ENCODE results near the gene CATSPERZ. TPM values are rescaled to one million over a fixed set of nuclear protein-coding genes. Genes with fewer than 3 reads are reported as not detected.
"Not testable (repeated sequence)": the region's sequence is repeated elsewhere in the genome, so short reads cannot be mapped to it uniquely, and the experiment has no call there.

CATSPERZ gene
- total and polyA plus RNA-seq, 7 donors = 1.1 to 1.4 TPM; not detected in 5

- H3K4me3 ChIP-seq = peak overlapping the region; percentile 68 to 91 (median 84)
- DNase-seq = peak; percentile 85
- peaks cover 0 to 33% (median 28%) of the 10 kb centered on the region in 4 donors for H3K4me1 ChIP-seq
- no peaks in the 10 kb centered on the region for H3K9me3 ChIP-seq
- no peak for TF ChIP-seq POLR2AphosphoS5 (IDR thresholded peaks at IDR 0.05)
- no peak for TF ChIP-seq CTCF (IDR thresholded peaks at IDR 0.05)
- no peak for TF ChIP-seq POLR2A (IDR thresholded peaks at IDR 0.05)
- TF ChIP-seq EP300 (IDR thresholded peaks at IDR 0.05) = no peak
- H3K36me3 ChIP-seq = no peaks in the 10 kb centered on the region
- H3K27ac ChIP-seq = peak overlapping the region; percentile 87 to 97 (median 96)
- WGBS, 2 donors = 1% methylated on average over 71 of the region's 71 CpGs
- intact Hi-C loops (cut with DNase I) = no loop called here
- H3K27me3 ChIP-seq = peaks cover 0 to 26% (median 11%) of the 10 kb centered on the region in 3 donors
Measured at GRCh38 chr11:64305691-64306562, 5.8 kb downstream of the CATSPERZ start.

DNA sequence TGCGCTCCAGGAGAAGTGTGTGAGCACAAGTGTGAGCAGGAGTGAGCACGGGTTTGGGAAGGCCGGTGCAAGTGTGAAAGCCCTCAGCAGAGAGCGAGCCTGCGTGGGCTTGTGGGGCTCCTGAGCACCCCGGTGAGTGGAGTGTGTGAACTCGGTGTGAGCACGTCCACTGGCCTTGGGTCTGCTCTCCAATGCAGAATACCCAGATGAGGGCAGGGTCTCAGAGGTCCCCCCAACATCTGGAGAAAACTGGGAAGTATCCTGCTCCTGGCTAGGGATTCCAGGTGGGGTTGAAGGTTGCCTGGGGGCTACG, 6.4 kb downstream of the CATSPERZ start:
- peak overlapping the region; percentile 87 to 97 (median 96) for H3K27ac ChIP-seq
- no peak for TF ChIP-seq EP300 (IDR thresholded peaks at IDR 0.05)
- no peak for TF ChIP-seq POLR2A (IDR thresholded peaks at IDR 0.05)
- TF ChIP-seq POLR2AphosphoS5 (IDR thresholded peaks at IDR 0.05) = no peak
- TF ChIP-seq CTCF (IDR thresholded peaks at IDR 0.05) = no peak
- no peak for DNase-seq
- intact Hi-C loops (cut with DNase I) = no loop called here
- H3K9me3 ChIP-seq = no peaks in the 10 kb centered on the region
- 6 to 22% methylated on average over 9 of the region's 9 CpGs for WGBS, 2 donors
- peak overlapping the region; percentile 68 to 91 (median 84) for H3K4me3 ChIP-seq
- peaks cover 0 to 31% (median 24%) of the 10 kb centered on the region in 4 donors for H3K4me1 ChIP-seq
- H3K36me3 ChIP-seq = no peaks in the 10 kb centered on the region
- H3K27me3 ChIP-seq = peaks cover 0 to 20% (median 8%) of the 10 kb centered on the region in 3 donors

GRCh38 chr11:64306876-64307622, 6.9 kb downstream of the CATSPERZ start:
- DNase-seq = peak; percentile 81
- no peaks in the 10 kb centered on the region for H3K36me3 ChIP-seq
- peak overlapping the region; percentile 87 to 97 (median 96) for H3K27ac ChIP-seq
- WGBS, 2 donors = 38 to 80% methylated on average over 15 of the region's 15 CpGs
- intact Hi-C loops (cut with DNase I) = no loop called here
- no peaks in the 10 kb centered on the region for H3K9me3 ChIP-seq
- no peak for TF ChIP-seq POLR2AphosphoS5 (IDR thresholded peaks at IDR 0.05)
- no peak for TF ChIP-seq POLR2A (IDR thresholded peaks at IDR 0.05)
- TF ChIP-seq EP300 (IDR thresholded peaks at IDR 0.05) = no peak
- TF ChIP-seq CTCF (IDR thresholded peaks at IDR 0.05) = no peak
- H3K4me1 ChIP-seq = peaks cover 0 to 31% (median 24%) of the 10 kb centered on the region in 4 donors
- peaks cover 0 to 15% (median 3%) of the 10 kb centered on the region in 3 donors for H3K27me3 ChIP-seq
- H3K4me3 ChIP-seq = peak overlapping the region in 3 of 4 donors; percentile 80 to 91 (median 89)

DNA sequence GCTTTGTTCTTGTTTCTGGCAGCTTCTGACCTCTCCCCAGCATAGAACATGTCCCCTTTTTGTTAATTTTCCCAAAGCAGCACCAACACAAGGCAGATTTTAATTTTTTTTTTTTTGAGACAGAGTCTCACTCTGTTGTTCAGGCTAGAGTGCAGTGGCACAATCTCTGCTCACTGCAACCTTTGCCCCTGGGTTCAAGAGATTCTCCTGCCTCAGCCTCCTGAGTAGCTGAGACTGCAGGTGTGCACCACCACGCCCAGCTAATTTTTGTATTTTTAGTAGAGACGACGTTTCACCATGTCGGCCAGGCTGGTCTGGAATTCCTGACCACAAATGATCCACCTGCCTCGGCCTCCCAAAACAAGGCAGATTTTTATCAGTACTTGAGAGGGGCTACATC, 7.6 kb downstream of the CATSPERZ start:
- H3K27me3 ChIP-seq; H3K9me3 ChIP-seq; DNase-seq; H3K36me3 ChIP-seq; H3K4me3 ChIP-seq; intact Hi-C loops (cut with DNase I): not testable (repeated sequence)
- peaks cover 0 to 31% (median 24%) of the 10 kb centered on the region in 4 donors for H3K4me1 ChIP-seq
- WGBS, 2 donors = 39 to 88% methylated on average over 5 of the region's 5 CpGs
- peak overlapping the region in 1 of 4 donors; percentile 97 for H3K27ac ChIP-seq

DNA sequence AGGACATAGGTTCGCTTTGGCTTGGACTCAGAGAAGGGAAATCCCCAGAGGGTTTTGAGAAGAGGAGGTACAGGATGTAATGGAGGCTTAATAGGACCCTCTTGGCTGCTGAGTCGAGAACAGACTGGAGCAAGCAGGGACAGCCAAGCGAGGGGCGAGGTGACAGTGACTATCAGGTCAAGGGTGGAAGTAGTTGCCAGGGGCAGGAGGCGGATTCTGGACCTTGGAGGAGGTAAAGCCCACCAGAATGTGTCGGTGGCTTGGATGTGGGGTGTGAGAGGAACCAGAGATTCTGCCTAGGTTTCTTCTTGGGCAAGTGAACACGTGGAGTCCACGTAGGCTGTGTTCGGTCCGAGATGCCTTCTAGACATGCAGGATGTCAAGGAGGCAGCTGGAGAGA, 12.8 kb downstream of the CATSPERZ start:
- TF ChIP-seq POLR2AphosphoS5 (IDR thresholded peaks at IDR 0.05) (no peak), EP300 (IDR thresholded peaks at IDR 0.05) (no peak), CTCF (IDR thresholded peaks at IDR 0.05) (no peak), POLR2A (IDR thresholded peaks at IDR 0.05) (no peak)
- no peaks in the 10 kb centered on the region for H3K9me3 ChIP-seq
- peaks cover 10 to 27% (median 17%) of the 10 kb centered on the region in 4 donors for H3K36me3 ChIP-seq
- H3K4me1 ChIP-seq = peaks cover 0 to 11% (median 9%) of the 10 kb centered on the region in 4 donors
- DNase-seq = no peak
- 89 to 90% methylated on average over 10 of the region's 10 CpGs for WGBS, 2 donors
- H3K27me3 ChIP-seq = no peaks in the 10 kb centered on the region
- H3K4me3 ChIP-seq = no peak overlapping the region
- intact Hi-C loops (cut with DNase I) = no loop called here
- H3K27ac ChIP-seq = peak overlapping the region in 3 of 4 donors; percentile 41 to 63 (median 47)
